GM12874 (cell line): ENCODE measurements around the gene SH3PXD2A.

Experiments used
- CTCF ChIP-seq: IDR thresholded peaks from 2 replicates; pipeline ENCODE4 v1.5.1; 2011; ENCODE audit warnings: low read depth, mild to moderate bottlenecking, control low read depth, low read length, moderate library complexity; ENCODE audit not compliant: insufficient read depth

The SH3PXD2A gene

GRCh38 chr10:103587073-103587472 is 268.3 kb downstream of the SH3PXD2A start:
- TF ChIP-seq CTCF, result no peak

- TF ChIP-seq CTCF, result no peak
Measured at GRCh38 chr10:103585011-103585405, 270.4 kb downstream of the SH3PXD2A start.

GRCh38 chr10:103584216-103585010 is 271.0 kb downstream of the SH3PXD2A start:
- TF ChIP-seq CTCF, result no peak

GRCh38 chr10:103583871-103584215 is 271.5 kb downstream of the SH3PXD2A start:
- no peak for TF ChIP-seq CTCF

GRCh38 chr10:103582331-103583123 is 272.8 kb downstream of the SH3PXD2A start:
- TF ChIP-seq CTCF, result no peak

GRCh38 chr10:103581499-103581898 is 273.9 kb downstream of the SH3PXD2A start:
- TF ChIP-seq CTCF, result no peak

- TF ChIP-seq CTCF, result no peak
Measured at GRCh38 chr10:103580430-103580829, 274.9 kb downstream of the SH3PXD2A start.
